Kidney (tissue), 14 donors: ENCODE measurements around the gene GINS2. TPM values are rescaled to one million over a fixed set of nuclear protein-coding genes. Genes with fewer than 3 reads are reported as not detected.

Experiments
- DNase-seq, 5 donors: peaks; one replicate each; pipeline ENCODE4 v3.0.0-alpha.2; 2013 to 2020
- FAIRE-seq: peaks from 2 replicates; lab custom pipeline; 2012; peaks lifted over from hg19 to GRCh38; lab: Jason Lieb, UNC
- H3K27ac ChIP-seq, 2 donors: one replicate each; pipeline ENCODE4 v1.7.0; 2013; ENCODE audit warnings: low read depth in 2 of 2, low read length in 2 of 2, inconsistent platforms in 1 of 2
- H3K27me3 ChIP-seq: one replicate; pipeline ENCODE4 v1.7.1; 2013; ENCODE audit warnings: low read length, inconsistent platforms; ENCODE audit not compliant: control insufficient read depth, insufficient read depth
- H3K36me3 ChIP-seq, 3 donors: one replicate each; pipeline versions ENCODE4 v1.7.0 to v1.7.1; 2013; ENCODE audit warnings: low read length in 3 of 3, control low read depth in 1 of 3, inconsistent platforms in 1 of 3; ENCODE audit not compliant: insufficient read depth in 3 of 3, control insufficient read depth in 2 of 3
- H3K4me1 ChIP-seq, 3 donors: one replicate each; pipeline versions ENCODE4 v1.7.0 to v1.7.1; 2013; ENCODE audit warnings: low read length in 3 of 3, inconsistent platforms in 1 of 3, low read depth in 1 of 3; ENCODE audit not compliant: control insufficient read depth in 2 of 3, insufficient read depth in 2 of 3
- H3K4me3 ChIP-seq, 3 donors: one replicate each; pipeline versions ENCODE4 v1.7.0 to v1.8.1; 2013; ENCODE audit warnings: low read length in 3 of 3, control low read depth in 1 of 3, inconsistent platforms in 1 of 3
- H3K9ac ChIP-seq, 3 donors: one replicate each; pipeline versions ENCODE4 v1.7.0 to v1.7.1; 2013; ENCODE audit warnings: low read length in 3 of 3, control low read depth in 1 of 3, inconsistent platforms in 1 of 3
- H3K9me3 ChIP-seq, 3 donors: one replicate each; pipeline versions ENCODE4 v1.7.0 to v1.7.1; 2013; ENCODE audit warnings: low read length in 3 of 3, control low read depth in 1 of 3, inconsistent platforms in 1 of 3; ENCODE audit not compliant: control insufficient read depth in 2 of 3, insufficient read depth in 1 of 3
- CTCF ChIP-seq: IDR thresholded peaks from 3 replicates; pipeline ENCODE4 v1.5.1; 2012; ENCODE audit warnings: mild to moderate bottlenecking, moderate library complexity, borderline replicate concordance; ENCODE audit not compliant: insufficient read depth; ENCODE audit errors: extremely low read depth
- intact Hi-C: fragments of 100-400 bp; cut with DNase I; formaldehyde crosslinking; loops from one replicate; pipeline ENCODE4 v1.11.1; 2022
- polyA plus RNA-seq: library from polyadenylated mRNA; stranded (reverse); fragments of 350-450 nt; fragmentation: Illumina TruSeq; extraction: RNeasy Lipid Tissue Mini Kit (QIAGEN cat#74804); gene quantifications from one replicate; pipeline ENCODE4 v1.2.3, GENCODE V29; 2014; ENCODE audit warnings: low read depth, low replicate concordance; ENCODE audit not compliant: insufficient read depth
- total RNA-seq: library from RNA; stranded (reverse); fragmentation: NEBNext Ultra II Directional; extraction: Animal tissue kit (Norgen Biotek cat#: 25700); gene quantifications from one replicate; pipeline ENCODE4 v1.2.1, GENCODE V29; 2021
- donor health status: control.
- donor health status: control.
- donor health status: control.
- donor health status: control.
- donor health status: control.
- donor health status: DM: yes; HTN: yes; CAD: no.
- donor health status: Normal renal cell carcinoma (clear cell type).

GINS2 gene
- total and polyA plus RNA-seq, 2 donors from 2014 or later: 0.88 to 0.97 TPM

GRCh38 chr16:85648070-85648714, 40.6 kb downstream of the GINS2 start:
- no peaks in the 10 kb centered on the region for H3K9me3 ChIP-seq
- DNase-seq: peak in 1 of 5 donors; percentile 60
- intact Hi-C loops: no loop called here
- no peak for TF ChIP-seq CTCF
- H3K27me3 ChIP-seq: no peaks in the 10 kb centered on the region
- no peak for FAIRE-seq
- H3K4me3 ChIP-seq: no peak overlapping the region
- peaks cover 0 to 18% (median 3%) of the 10 kb centered on the region in 3 donors for H3K4me1 ChIP-seq
- H3K9ac ChIP-seq: no peak overlapping the region
- H3K27ac ChIP-seq: no peak overlapping the region
- peaks cover 0 to 6% (median 0%) of the 10 kb centered on the region in 3 donors for H3K36me3 ChIP-seq

GRCh38 chr16:85646976-85647375, 41.8 kb downstream of the GINS2 start:
- intact Hi-C loops: no loop called here
- peaks cover 0 to 13% (median 3%) of the 10 kb centered on the region in 3 donors for H3K4me1 ChIP-seq
- FAIRE-seq (no peak), DNase-seq (no peak)
- peaks cover 0 to 6% (median 0%) of the 10 kb centered on the region in 3 donors for H3K36me3 ChIP-seq
- no peak overlapping the region for H3K4me3 ChIP-seq
- no peak overlapping the region for H3K27ac ChIP-seq
- no peaks in the 10 kb centered on the region for H3K27me3 ChIP-seq
- no peak overlapping the region for H3K9ac ChIP-seq
- no peak for TF ChIP-seq CTCF
- no peaks in the 10 kb centered on the region for H3K9me3 ChIP-seq

GRCh38 chr16:85646358-85646907, 42.3 kb downstream of the GINS2 start:
- Histone ChIP-seq H3K9ac (no peak overlapping the region), H3K27me3 (no peaks in the 10 kb centered on the region), H3K9me3 (no peaks in the 10 kb centered on the region), H3K36me3 (peaks cover 0 to 6% (median 0%) of the 10 kb centered on the region in 3 donors), H3K4me3 (no peak overlapping the region), H3K27ac (no peak overlapping the region), H3K4me1 (peaks cover 0 to 13% (median 0%) of the 10 kb centered on the region in 3 donors)
- no peak for TF ChIP-seq CTCF
- FAIRE-seq: no peak
- intact Hi-C loops: no loop called here
- no peak for DNase-seq
